ENCODE measurements around the gene TAC3.

DNA sequence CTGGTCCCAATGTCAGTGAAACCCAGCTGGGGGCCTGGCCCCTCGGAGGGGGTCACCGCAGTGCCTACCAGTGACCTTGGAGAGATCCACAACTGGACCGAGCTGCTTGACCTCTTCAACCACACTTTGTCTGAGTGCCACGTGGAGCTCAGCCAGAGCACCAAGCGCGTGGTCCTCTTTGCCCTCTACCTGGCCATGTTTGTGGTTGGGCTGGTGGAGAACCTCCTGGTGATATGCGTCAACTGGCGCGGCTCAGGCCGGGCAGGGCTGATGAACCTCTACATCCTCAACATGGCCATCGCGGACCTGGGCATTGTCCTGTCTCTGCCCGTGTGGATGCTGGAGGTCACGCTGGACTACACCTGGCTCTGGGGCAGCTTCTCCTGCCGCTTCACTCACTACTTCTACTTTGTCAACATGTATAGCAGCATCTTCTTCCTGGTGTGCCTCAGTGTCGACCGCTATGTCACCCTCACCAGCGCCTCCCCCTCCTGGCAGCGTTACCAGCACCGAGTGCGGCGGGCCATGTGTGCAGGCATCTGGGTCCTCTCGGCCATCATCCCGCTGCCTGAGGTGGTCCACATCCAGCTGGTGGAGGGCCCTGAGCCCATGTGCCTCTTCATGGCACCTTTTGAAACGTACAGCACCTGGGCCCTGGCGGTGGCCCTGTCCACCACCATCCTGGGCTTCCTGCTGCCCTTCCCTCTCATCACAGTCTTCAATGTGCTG lies 21.0 kb downstream of the TAC3 start:
- TF ChIP-seq, protein P1, sequence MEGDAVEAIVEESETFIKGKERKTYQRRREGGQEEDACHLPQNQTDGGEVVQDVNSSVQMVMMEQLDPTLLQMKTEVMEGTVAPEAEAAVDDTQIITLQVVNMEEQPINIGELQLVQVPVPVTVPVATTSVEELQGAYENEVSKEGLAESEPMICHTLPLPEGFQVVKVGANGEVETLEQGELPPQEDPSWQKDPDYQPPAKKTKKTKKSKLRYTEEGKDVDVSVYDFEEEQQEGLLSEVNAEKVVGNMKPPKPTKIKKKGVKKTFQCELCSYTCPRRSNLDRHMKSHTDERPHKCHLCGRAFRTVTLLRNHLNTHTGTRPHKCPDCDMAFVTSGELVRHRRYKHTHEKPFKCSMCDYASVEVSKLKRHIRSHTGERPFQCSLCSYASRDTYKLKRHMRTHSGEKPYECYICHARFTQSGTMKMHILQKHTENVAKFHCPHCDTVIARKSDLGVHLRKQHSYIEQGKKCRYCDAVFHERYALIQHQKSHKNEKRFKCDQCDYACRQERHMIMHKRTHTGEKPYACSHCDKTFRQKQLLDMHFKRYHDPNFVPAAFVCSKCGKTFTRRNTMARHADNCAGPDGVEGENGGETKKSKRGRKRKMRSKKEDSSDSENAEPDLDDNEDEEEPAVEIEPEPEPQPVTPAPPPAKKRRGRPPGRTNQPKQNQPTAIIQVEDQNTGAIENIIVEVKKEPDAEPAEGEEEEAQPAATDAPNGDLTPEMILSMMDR (IDR thresholded peaks at IDR 0.05), result no peak
- TF ChIP-seq POLR2A (IDR thresholded peaks at IDR 0.05), result no peak
